DND-41 (cell line): ENCODE results near the gene PTPRN2.

ENCODE experiments used
- ATAC-seq: fragments of 200-7000 bp; cut with Tn5 transposase; 3 replicates; pipeline ENCODE4 v1.9.1; 2021; ENCODE audit warnings: low read depth; ENCODE audit not compliant: insufficient read depth
- DNase-seq: peaks from one replicate; pipeline ENCODE4 v3.0.0-alpha.2; 2020
- H2AFZ ChIP-seq: 2 replicates; pipeline ENCODE4 v1.6.0; 2012; ENCODE audit warnings: low read depth, low read length
- H3K27ac ChIP-seq: 2 replicates; pipeline ENCODE4 v1.5.1; 2012; ENCODE audit warnings: low read length, inconsistent platforms
- H3K27me3 ChIP-seq: fragments of 200-600 bp; sonication (generic); 2 replicates; pipeline ENCODE4 v1.6.0; 2012; ENCODE audit warnings: low read length, mild to moderate bottlenecking, inconsistent platforms; ENCODE audit not compliant: insufficient read depth, poor library complexity
- H3K36me3 ChIP-seq: 2 replicates; pipeline ENCODE4 v1.5.1; 2012; ENCODE audit warnings: low read length, inconsistent platforms; ENCODE audit not compliant: insufficient read depth
- H3K4me1 ChIP-seq: 2 replicates; pipeline ENCODE4 v1.5.1; 2012; ENCODE audit warnings: mild to moderate bottlenecking, low read length; ENCODE audit not compliant: insufficient read depth
- H3K4me2 ChIP-seq: 2 replicates; pipeline ENCODE4 v1.6.0; 2012; ENCODE audit warnings: mild to moderate bottlenecking, moderate library complexity, low read length, inconsistent platforms; ENCODE audit not compliant: insufficient read depth
- H3K4me3 ChIP-seq, 2 experiments: fragments of 200-600 bp in 1 of 2; shearing (Covaris generic) in 1 of 2; 2 replicates each; pipeline ENCODE4 v1.5.1; 2012 to 2016; ENCODE audit warnings: inconsistent platforms in 2 of 2, low read length in 2 of 2, mild to moderate bottlenecking in 2 of 2, low read depth in 1 of 2, moderate library complexity in 1 of 2
- H3K79me2 ChIP-seq: 2 replicates; pipeline ENCODE4 v1.6.0; 2012; ENCODE audit warnings: low read length, inconsistent platforms; ENCODE audit not compliant: insufficient read depth
- H3K9ac ChIP-seq: 2 replicates; pipeline ENCODE4 v1.6.0; 2012; ENCODE audit warnings: low read depth, mild to moderate bottlenecking, inconsistent platforms, low read length, moderate library complexity
- H3K9me3 ChIP-seq: 2 replicates; pipeline ENCODE4 v1.5.1; 2012; ENCODE audit warnings: low read length, moderate library complexity, mild to moderate bottlenecking, inconsistent platforms; ENCODE audit not compliant: insufficient read depth, severe bottlenecking
- H4K20me1 ChIP-seq: 2 replicates; pipeline ENCODE4 v1.6.0; 2012; ENCODE audit warnings: low read length; ENCODE audit not compliant: insufficient read depth
- EZH2 ChIP-seq: IDR thresholded peaks from 3 replicates; pipeline ENCODE4 v1.6.1; 2012; ENCODE audit warnings: borderline replicate concordance, low read depth, mild to moderate bottlenecking, moderate library complexity, low read length, inconsistent platforms; ENCODE audit not compliant: severe bottlenecking
- TF ChIP-seq, protein P1 (sequence below): IDR thresholded peaks from 2 replicates; pipeline ENCODE4 v1.5.1; 2012; ENCODE audit warnings: borderline replicate concordance, low read length, moderate library complexity, mild to moderate bottlenecking; ENCODE audit not compliant: poor library complexity, severe bottlenecking; ENCODE audit errors: extremely low read depth

PTPRN2 gene

DNA sequence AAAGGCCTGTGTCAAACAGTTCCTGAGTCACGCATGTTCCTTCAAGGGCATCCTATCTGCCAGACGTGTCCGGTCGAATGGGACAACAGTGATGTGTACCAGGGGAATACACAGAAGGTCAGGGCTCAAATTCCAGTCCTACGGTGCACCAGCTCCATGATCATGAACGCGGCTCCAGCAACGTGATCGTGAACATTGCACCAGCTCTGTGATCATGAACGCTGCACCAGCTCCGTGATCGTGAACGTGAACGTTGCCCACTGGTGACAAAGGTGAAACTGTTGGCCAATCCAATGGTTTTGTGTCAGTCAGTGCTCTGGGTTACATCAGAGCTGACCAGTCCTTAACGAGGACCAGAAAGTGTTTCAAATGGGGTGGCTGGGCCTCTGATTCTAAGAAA is 4.3 kb upstream of the PTPRN2 start:
- H3K36me3 ChIP-seq: no peaks in the 10 kb centered on the region
- H3K4me3 ChIP-seq: no peak overlapping the region
- TF ChIP-seq EZH2: no peak
- TF ChIP-seq, protein P1, sequence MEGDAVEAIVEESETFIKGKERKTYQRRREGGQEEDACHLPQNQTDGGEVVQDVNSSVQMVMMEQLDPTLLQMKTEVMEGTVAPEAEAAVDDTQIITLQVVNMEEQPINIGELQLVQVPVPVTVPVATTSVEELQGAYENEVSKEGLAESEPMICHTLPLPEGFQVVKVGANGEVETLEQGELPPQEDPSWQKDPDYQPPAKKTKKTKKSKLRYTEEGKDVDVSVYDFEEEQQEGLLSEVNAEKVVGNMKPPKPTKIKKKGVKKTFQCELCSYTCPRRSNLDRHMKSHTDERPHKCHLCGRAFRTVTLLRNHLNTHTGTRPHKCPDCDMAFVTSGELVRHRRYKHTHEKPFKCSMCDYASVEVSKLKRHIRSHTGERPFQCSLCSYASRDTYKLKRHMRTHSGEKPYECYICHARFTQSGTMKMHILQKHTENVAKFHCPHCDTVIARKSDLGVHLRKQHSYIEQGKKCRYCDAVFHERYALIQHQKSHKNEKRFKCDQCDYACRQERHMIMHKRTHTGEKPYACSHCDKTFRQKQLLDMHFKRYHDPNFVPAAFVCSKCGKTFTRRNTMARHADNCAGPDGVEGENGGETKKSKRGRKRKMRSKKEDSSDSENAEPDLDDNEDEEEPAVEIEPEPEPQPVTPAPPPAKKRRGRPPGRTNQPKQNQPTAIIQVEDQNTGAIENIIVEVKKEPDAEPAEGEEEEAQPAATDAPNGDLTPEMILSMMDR: no peak
- no peak overlapping the region for H2AFZ ChIP-seq
- no peak for ATAC-seq
- no peak for DNase-seq
- H3K27me3 ChIP-seq: no peaks in the 10 kb centered on the region
- no peak overlapping the region for H3K4me2 ChIP-seq
- H3K9ac ChIP-seq: no peak overlapping the region
- no peaks in the 10 kb centered on the region for H4K20me1 ChIP-seq
- H3K9me3 ChIP-seq: peaks cover 13% of the 10 kb centered on the region
- H3K27ac ChIP-seq: no peak overlapping the region
- no peaks in the 10 kb centered on the region for H3K4me1 ChIP-seq
- no peaks in the 10 kb centered on the region for H3K79me2 ChIP-seq

DNA sequence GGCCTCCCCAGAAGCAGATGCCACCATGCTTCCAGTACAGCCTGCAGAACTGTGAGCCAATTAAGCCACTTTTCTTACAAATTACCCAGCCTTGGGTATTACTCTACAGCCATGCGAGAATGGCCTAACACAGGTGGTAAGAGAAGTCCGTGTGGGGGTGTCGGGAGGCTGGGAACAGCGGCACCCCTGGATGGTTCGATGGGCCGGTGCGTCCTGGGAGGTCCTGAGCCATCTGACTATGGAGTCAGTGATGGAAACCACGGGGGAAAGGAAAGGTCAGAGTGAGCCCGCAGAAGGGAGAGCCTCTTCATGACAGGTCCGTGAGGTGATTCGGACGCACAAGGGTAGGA is 2.5 kb upstream of the PTPRN2 start:
- Histone ChIP-seq H3K27ac (no peak overlapping the region), H3K36me3 (no peaks in the 10 kb centered on the region), H3K4me2 (no peak overlapping the region), H3K4me3 (no peak overlapping the region), H3K9ac (no peak overlapping the region), H4K20me1 (no peaks in the 10 kb centered on the region), H2AFZ (no peak overlapping the region), H3K4me1 (no peaks in the 10 kb centered on the region), H3K79me2 (no peaks in the 10 kb centered on the region), H3K9me3 (peaks cover 8% of the 10 kb centered on the region), H3K27me3 (no peaks in the 10 kb centered on the region)
- ATAC-seq (no peak), DNase-seq (no peak)
- TF ChIP-seq, protein P1: no peak
- TF ChIP-seq EZH2: no peak

DNA sequence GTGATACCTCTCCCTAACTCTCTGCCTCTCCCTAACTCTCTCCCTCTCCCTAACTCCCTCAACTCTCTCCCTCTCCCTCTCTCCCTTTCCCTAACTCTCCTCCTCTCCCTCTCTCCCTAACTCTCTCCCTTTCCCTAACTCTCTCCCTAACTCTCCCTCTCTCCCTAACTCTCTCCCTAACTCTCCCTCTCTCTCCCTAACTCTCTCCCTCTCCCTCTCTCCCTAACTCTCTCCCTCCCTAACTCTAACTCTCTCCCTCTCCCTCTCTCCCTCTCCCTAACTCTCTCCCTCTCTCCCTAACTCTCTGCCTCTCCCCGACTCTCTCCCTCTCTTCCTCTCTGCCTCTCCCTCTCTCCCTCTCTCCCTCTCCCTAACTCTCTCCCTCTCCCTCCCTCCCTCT is 2.0 kb upstream of the PTPRN2 start:
- Histone ChIP-seq H3K27ac (no peak overlapping the region), H3K27me3 (no peaks in the 10 kb centered on the region), H3K4me1 (no peaks in the 10 kb centered on the region), H3K36me3 (no peaks in the 10 kb centered on the region), H3K4me3 (no peak overlapping the region), H3K79me2 (no peaks in the 10 kb centered on the region), H3K9ac (no peak overlapping the region), H2AFZ (no peak overlapping the region), H3K9me3 (peaks cover 6% of the 10 kb centered on the region), H4K20me1 (no peaks in the 10 kb centered on the region), H3K4me2 (no peak overlapping the region)
- DNase-seq: no peak
- TF ChIP-seq, protein P1: no peak
- no peak for TF ChIP-seq EZH2
- ATAC-seq: no peak

DNA sequence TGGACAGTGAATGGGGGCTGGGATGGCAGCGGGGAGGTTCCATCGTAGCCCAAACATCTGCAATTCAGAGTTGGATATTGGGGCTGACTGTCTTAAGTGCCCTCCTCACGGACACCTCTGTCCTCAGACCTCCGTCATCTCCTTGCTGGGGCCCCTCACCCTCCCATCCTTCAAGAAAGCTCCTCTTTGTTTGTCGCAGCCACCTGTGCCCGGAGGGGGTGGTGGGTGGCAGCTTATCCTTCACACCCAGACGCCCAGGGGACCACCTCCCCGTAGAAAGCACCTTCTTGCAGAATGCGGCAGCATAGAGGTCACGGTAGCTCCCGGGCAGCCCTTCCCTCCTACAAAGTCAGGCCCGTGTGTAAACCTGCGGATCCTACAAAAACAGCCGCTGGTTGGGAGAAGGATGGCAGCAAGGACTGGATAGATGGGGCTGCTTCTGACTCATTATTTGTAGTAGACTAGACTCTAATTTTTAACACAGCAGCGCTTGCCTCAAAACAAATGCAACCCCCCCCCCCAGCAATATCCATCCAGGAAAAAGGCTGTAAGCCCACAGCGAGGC is 1.3 kb upstream of the PTPRN2 start:
- Histone ChIP-seq H3K27ac (no peak overlapping the region), H3K9me3 (peaks cover 2% of the 10 kb centered on the region), H3K4me3 (no peak overlapping the region), H2AFZ (no peak overlapping the region), H3K9ac (no peak overlapping the region), H3K79me2 (no peaks in the 10 kb centered on the region), H3K36me3 (no peaks in the 10 kb centered on the region), H3K27me3 (no peaks in the 10 kb centered on the region), H3K4me1 (no peaks in the 10 kb centered on the region), H3K4me2 (no peak overlapping the region), H4K20me1 (no peaks in the 10 kb centered on the region)
- TF ChIP-seq, protein P1: no peak
- TF ChIP-seq EZH2: no peak
- DNase-seq: no peak
- ATAC-seq: no peak
